ENCODE results near the gene TTC23L. TPM values are rescaled to one million over a fixed set of nuclear protein-coding genes. Genes with fewer than 3 reads are reported as not detected.

TTC23L gene
- total RNA-seq, 1 experiment from 2014 or later: 1.9 TPM

DNA sequence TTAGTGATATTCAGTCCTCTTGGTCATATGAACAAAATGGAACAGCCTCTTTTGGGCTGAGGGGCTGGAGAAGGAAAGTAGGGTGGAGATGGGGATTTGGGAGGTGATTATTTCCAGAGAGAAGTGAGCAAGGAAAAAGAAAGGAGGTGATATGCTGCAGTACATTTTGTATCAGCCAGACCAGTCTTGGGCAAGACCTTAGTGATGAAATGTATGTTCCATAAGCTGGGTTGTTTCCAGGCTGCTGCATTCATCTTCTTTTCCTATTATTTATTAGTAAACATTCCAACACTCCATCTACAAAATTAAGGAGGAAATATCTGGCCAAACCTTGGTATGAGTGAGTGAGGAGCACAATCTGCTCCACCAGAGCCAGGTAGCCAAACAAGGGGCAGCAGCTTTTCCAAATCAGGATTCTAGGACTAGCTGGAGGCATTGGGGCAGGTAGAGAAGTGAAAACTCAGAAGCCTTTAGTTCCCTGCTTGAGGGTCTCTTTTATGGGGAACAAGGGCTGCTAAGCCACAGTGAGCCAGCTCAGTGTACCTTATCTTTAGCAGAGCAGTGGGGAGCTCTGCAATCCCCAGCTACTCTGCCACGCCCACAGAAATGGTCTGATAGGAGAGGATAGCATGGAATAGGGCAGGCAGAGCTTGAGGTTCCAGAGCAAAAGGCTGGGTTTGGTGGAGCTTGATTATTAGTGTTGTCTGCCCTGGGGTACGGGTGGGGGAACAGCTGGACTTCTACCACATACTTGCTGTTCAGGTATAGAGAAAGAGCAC lies 56.9 kb downstream of the TTC23L start:
- POLR2A ChIA-PET: no interaction called here
- H3K9me3 Mint-ChIP-seq: no peaks in the 10 kb centered on the region
- H3K27ac Mint-ChIP-seq: 0 out of 2 replicates have a peak overlapping the region, but pooled peaks have one; percentile 47
- no peaks in the 10 kb centered on the region for H3K27me3 Mint-ChIP-seq (ENCODE audit: low read depth)
- H3K4me3 Mint-ChIP-seq: no peak overlapping the region
- TF ChIP-seq, protein P1, sequence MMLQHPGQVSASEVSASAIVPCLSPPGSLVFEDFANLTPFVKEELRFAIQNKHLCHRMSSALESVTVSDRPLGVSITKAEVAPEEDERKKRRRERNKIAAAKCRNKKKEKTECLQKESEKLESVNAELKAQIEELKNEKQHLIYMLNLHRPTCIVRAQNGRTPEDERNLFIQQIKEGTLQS (CRISPR knock-in tag; conservative IDR thresholded peaks at IDR 0.05): no peak
- TF ChIP-seq ETV6 (CRISPR knock-in tag; IDR thresholded peaks at IDR 0.05) (no peak), OVOL2 (CRISPR knock-in tag; IDR thresholded peaks at IDR 0.05; ENCODE audit: borderline replicate concordance) (no peak), ZNF671 (CRISPR knock-in tag; IDR thresholded peaks at IDR 0.05) (no peak)
- TF ChIP-seq, protein P2, sequence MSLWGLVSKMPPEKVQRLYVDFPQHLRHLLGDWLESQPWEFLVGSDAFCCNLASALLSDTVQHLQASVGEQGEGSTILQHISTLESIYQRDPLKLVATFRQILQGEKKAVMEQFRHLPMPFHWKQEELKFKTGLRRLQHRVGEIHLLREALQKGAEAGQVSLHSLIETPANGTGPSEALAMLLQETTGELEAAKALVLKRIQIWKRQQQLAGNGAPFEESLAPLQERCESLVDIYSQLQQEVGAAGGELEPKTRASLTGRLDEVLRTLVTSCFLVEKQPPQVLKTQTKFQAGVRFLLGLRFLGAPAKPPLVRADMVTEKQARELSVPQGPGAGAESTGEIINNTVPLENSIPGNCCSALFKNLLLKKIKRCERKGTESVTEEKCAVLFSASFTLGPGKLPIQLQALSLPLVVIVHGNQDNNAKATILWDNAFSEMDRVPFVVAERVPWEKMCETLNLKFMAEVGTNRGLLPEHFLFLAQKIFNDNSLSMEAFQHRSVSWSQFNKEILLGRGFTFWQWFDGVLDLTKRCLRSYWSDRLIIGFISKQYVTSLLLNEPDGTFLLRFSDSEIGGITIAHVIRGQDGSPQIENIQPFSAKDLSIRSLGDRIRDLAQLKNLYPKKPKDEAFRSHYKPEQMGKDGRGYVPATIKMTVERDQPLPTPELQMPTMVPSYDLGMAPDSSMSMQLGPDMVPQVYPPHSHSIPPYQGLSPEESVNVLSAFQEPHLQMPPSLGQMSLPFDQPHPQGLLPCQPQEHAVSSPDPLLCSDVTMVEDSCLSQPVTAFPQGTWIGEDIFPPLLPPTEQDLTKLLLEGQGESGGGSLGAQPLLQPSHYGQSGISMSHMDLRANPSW (CRISPR knock-in tag; conservative IDR thresholded peaks at IDR 0.05; ENCODE audit: low read depth): no peak
- TF ChIP-seq, protein P3, sequence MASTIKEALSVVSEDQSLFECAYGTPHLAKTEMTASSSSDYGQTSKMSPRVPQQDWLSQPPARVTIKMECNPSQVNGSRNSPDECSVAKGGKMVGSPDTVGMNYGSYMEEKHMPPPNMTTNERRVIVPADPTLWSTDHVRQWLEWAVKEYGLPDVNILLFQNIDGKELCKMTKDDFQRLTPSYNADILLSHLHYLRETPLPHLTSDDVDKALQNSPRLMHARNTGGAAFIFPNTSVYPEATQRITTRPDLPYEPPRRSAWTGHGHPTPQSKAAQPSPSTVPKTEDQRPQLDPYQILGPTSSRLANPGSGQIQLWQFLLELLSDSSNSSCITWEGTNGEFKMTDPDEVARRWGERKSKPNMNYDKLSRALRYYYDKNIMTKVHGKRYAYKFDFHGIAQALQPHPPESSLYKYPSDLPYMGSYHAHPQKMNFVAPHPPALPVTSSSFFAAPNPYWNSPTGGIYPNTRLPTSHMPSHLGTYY (CRISPR knock-in tag; IDR thresholded peaks at IDR 0.05): no peak
- CTCF ChIA-PET: interaction anchor here (0.5 to 1.3 kb wide), 6 partner anchors 10 to 411 kb away, joined by 3 to 4 read pairs (median 3); no protein-coding TSS in a partner anchor
- no peaks in the 10 kb centered on the region for H3K36me3 Mint-ChIP-seq
- peaks cover 24% of the 10 kb centered on the region for H3K4me1 Mint-ChIP-seq
- DNase-seq (ENCODE audit: low spot score): no peak
- peak; percentile 57 for ATAC-seq

GRCh38 chr5:34897646-34898045 lies 58.7 kb downstream of the TTC23L start:
- Mint-ChIP-seq H3K27me3 (ENCODE audit: low read depth) (no peaks in the 10 kb centered on the region), H3K27ac (no peak overlapping the region), H3K9me3 (no peaks in the 10 kb centered on the region), H3K36me3 (0 out of 2 replicates have a peak, but pooled peaks cover 3% of the 10 kb centered on the region), H3K4me3 (no peak overlapping the region), H3K4me1 (peaks cover 24% of the 10 kb centered on the region)
- DNase-seq (ENCODE audit: low spot score) (no peak), ATAC-seq (no peak)
- POLR2A ChIA-PET: interaction anchor here (0.6 kb wide), 1 partner anchor 400 kb away, joined by 4 read pairs; no protein-coding TSS in a partner anchor
- no peak for TF ChIP-seq SP1 (CRISPR knock-in tag; conservative IDR thresholded peaks at IDR 0.05)
- CTCF ChIA-PET: interaction anchor here (0.6 to 4.4 kb wide), 15 partner anchors 11 to 423 kb away, joined by 3 to 30 read pairs (median 4); partner anchors contain the start of genes BRIX1, RAD1 and TTC23L

DNA sequence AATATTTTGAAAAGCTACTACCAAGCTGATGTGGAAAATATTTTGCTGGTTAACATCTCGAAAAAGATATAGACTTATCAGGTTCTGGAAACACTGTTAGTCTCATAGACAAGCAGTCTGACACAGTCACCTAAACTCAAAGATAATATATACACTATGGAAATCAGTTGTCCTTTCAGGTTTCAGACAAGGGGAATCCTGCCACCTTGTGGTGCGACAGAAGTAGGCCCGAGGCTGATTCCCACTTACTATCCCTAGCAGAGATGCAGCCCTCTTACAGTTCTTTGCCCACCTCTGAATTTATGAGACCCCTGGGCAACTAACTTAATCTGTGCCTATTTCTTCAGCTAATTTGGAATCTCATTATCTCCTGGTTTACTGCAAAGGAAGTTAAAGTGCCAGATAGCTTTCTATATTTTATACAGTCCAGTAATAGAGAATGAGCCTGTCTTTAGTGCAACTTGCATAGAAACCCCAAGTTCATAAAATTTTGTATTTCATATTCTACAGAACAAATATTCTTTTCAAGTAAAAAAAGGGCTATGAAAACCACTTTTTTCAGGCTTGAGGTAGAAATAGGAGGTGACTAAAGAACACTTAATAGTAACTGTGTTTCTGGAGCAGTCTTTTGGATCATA lies 59.4 kb downstream of the TTC23L start:
- H3K4me3 Mint-ChIP-seq: no peak overlapping the region
- ChIA-PET POLR2A (interaction anchor here (1.0 kb wide), 1 partner anchor 29 kb away, joined by 4 read pairs; no protein-coding TSS in a partner anchor), CTCF (interaction anchor here (0.7 to 4.4 kb wide), 13 partner anchors 12 to 424 kb away, joined by 3 to 30 read pairs (median 5); partner anchors contain the start of genes BRIX1, RAD1 and TTC23L)
- H3K27me3 Mint-ChIP-seq (ENCODE audit: low read depth): no peaks in the 10 kb centered on the region
- TF ChIP-seq ZNF423 (CRISPR knock-in tag; IDR thresholded peaks at IDR 0.05): no peak
- TF ChIP-seq, protein P4, sequence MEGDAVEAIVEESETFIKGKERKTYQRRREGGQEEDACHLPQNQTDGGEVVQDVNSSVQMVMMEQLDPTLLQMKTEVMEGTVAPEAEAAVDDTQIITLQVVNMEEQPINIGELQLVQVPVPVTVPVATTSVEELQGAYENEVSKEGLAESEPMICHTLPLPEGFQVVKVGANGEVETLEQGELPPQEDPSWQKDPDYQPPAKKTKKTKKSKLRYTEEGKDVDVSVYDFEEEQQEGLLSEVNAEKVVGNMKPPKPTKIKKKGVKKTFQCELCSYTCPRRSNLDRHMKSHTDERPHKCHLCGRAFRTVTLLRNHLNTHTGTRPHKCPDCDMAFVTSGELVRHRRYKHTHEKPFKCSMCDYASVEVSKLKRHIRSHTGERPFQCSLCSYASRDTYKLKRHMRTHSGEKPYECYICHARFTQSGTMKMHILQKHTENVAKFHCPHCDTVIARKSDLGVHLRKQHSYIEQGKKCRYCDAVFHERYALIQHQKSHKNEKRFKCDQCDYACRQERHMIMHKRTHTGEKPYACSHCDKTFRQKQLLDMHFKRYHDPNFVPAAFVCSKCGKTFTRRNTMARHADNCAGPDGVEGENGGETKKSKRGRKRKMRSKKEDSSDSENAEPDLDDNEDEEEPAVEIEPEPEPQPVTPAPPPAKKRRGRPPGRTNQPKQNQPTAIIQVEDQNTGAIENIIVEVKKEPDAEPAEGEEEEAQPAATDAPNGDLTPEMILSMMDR (IDR thresholded peaks at IDR 0.05): peak; percentile 66
- H3K36me3 Mint-ChIP-seq: 0 out of 2 replicates have a peak, but pooled peaks cover 5% of the 10 kb centered on the region
- peaks cover 24% of the 10 kb centered on the region for H3K4me1 Mint-ChIP-seq
- DNase-seq (ENCODE audit: low spot score) (peak; percentile 67), ATAC-seq (peak; percentile 91)
- no peaks in the 10 kb centered on the region for H3K9me3 Mint-ChIP-seq
- H3K27ac Mint-ChIP-seq: no peak overlapping the region; the same call in 1 of the 2 replicates

DNA sequence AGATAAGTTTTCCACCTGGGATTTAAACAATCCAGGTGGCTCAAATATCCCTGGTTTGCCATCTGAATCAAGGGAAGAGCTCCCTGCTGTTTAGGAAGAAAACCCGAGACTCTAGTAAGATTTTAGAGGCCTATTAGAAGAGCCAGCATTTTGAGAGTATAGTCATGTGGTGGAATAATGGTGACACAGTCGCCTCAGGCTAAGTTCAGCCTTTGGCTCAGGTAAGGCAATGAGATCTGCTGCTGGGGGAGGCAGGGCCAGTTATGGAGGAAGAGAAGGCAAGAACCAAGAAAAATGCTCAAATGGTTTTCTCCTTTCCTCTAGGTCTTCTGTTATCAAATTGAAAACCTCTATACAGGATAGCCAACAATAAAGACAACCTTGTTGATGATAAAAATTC lies 60.1 kb downstream of the TTC23L start:
- ATAC-seq (no peak; the same call in 1 of the 2 replicates), DNase-seq (ENCODE audit: low spot score) (no peak)
- Mint-ChIP-seq H3K4me1 (peaks cover 24% of the 10 kb centered on the region), H3K27ac (peak overlapping the region; percentile 38), H3K9me3 (no peaks in the 10 kb centered on the region), H3K27me3 (ENCODE audit: low read depth) (no peaks in the 10 kb centered on the region), H3K36me3 (0 out of 2 replicates have a peak, but pooled peaks cover 8% of the 10 kb centered on the region), H3K4me3 (no peak overlapping the region)
- CTCF ChIA-PET: interaction anchor here (0.7 to 4.4 kb wide), 7 partner anchors 16 to 424 kb away, joined by 3 to 30 read pairs (median 9); partner anchors contain the start of genes BRIX1, RAD1 and TTC23L
- POLR2A ChIA-PET: interaction anchor here (1.0 kb wide), 1 partner anchor 30 kb away, joined by 4 read pairs; no protein-coding TSS in a partner anchor
- TF ChIP-seq, protein P5, sequence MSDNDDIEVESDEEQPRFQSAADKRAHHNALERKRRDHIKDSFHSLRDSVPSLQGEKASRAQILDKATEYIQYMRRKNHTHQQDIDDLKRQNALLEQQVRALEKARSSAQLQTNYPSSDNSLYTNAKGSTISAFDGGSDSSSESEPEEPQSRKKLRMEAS (CRISPR knock-in tag; IDR thresholded peaks at IDR 0.05): no peak
- TF ChIP-seq TCF7 (CRISPR knock-in tag; IDR thresholded peaks at IDR 0.05; ENCODE audit: low read depth) (no peak), ZNF396 (CRISPR knock-in tag; IDR thresholded peaks at IDR 0.05; ENCODE audit: borderline replicate concordance) (no peak), JAZF1 (CRISPR knock-in tag; IDR thresholded peaks at IDR 0.05) (no peak), SOX15 (CRISPR knock-in tag; IDR thresholded peaks at IDR 0.05) (no peak), AFF4 (CRISPR knock-in tag; IDR thresholded peaks at IDR 0.05; ENCODE audit: borderline replicate concordance) (no peak), GTF2I (CRISPR knock-in tag; conservative IDR thresholded peaks at IDR 0.05) (no peak)
